Muscle layer of colon (tissue), 2 donors: ENCODE results near the gene FOXK2.
"Not testable (repeated sequence)": the region's sequence is repeated elsewhere in the genome, so short reads cannot be mapped to it uniquely, and the experiment has no call there.

ENCODE experiments used
- H3K27ac ChIP-seq: one replicate; pipeline ENCODE4 v1.7.0; 2013; ENCODE audit warnings: low read depth, mild to moderate bottlenecking, low read length, moderate library complexity
- H3K27me3 ChIP-seq, 2 donors: one replicate each; pipeline ENCODE4 v1.7.0; 2013; ENCODE audit warnings: low read length in 2 of 2, mild to moderate bottlenecking in 2 of 2; ENCODE audit not compliant: insufficient read depth in 2 of 2, control insufficient read depth in 1 of 2
- H3K36me3 ChIP-seq: one replicate; pipeline ENCODE4 v1.7.0; 2013; ENCODE audit warnings: mild to moderate bottlenecking, low read length; ENCODE audit not compliant: insufficient read depth
- H3K4me1 ChIP-seq: one replicate; pipeline ENCODE4 v1.7.0; 2013; ENCODE audit warnings: mild to moderate bottlenecking, low read length; ENCODE audit not compliant: insufficient read depth
- H3K4me3 ChIP-seq, 2 donors: one replicate each; pipeline ENCODE4 v1.7.0; 2013; ENCODE audit warnings: low read length in 2 of 2, low read depth in 1 of 2, mild to moderate bottlenecking in 1 of 2, moderate library complexity in 1 of 2
- H3K9ac ChIP-seq: one replicate; pipeline ENCODE4 v1.7.0; 2013; ENCODE audit warnings: low read length
- H3K9me3 ChIP-seq: one replicate; pipeline ENCODE4 v1.7.0; 2013; ENCODE audit warnings: mild to moderate bottlenecking, low read length
- donor health status: abdominal sarcoma.
- donor health status: Adenocarcinoma of cecum.

The FOXK2 gene

GRCh38 chr17:82519971-82520903, 705 bp downstream of the FOXK2 start:
- Histone ChIP-seq H3K36me3 (no peaks in the 10 kb centered on the region), H3K4me3 (peak overlapping the region; percentile 71 to 81), H3K9me3 (no peaks in the 10 kb centered on the region), H3K27me3 (no peaks in the 10 kb centered on the region), H3K9ac (peak overlapping the region; percentile 58), H3K4me1 (peaks cover 8% of the 10 kb centered on the region), H3K27ac (peak overlapping the region; percentile 76)

- Histone ChIP-seq H3K27ac (no peak overlapping the region), H3K4me3 (no peak overlapping the region), H3K36me3 (no peaks in the 10 kb centered on the region), H3K4me1 (peaks cover 44% of the 10 kb centered on the region), H3K27me3 (no peaks in the 10 kb centered on the region), H3K9ac (no peak overlapping the region), H3K9me3 (no peaks in the 10 kb centered on the region)
These were observed 5.0 kb downstream of the FOXK2 start for GRCh38 chr17:82524540-82524939.

- H3K36me3 ChIP-seq, result no peaks in the 10 kb centered on the region
- no peak overlapping the region for H3K9ac ChIP-seq
- H3K9me3 ChIP-seq, result no peaks in the 10 kb centered on the region
- H3K4me3 ChIP-seq, result no peak overlapping the region
- H3K27me3 ChIP-seq, result no peaks in the 10 kb centered on the region
- H3K4me1 ChIP-seq, result peaks cover 52% of the 10 kb centered on the region
- H3K27ac ChIP-seq, result no peak overlapping the region
These were observed 6.2 kb downstream of the FOXK2 start for GRCh38 chr17:82525712-82526111.

- peaks cover 61% of the 10 kb centered on the region for H3K4me1 ChIP-seq
- H3K9ac ChIP-seq, result no peak overlapping the region
- H3K27ac ChIP-seq, result peak overlapping the region; percentile 81
- H3K4me3 ChIP-seq, result no peak overlapping the region
- no peaks in the 10 kb centered on the region for H3K9me3 ChIP-seq
- no peaks in the 10 kb centered on the region for H3K36me3 ChIP-seq
- no peaks in the 10 kb centered on the region for H3K27me3 ChIP-seq
These were observed 8.4 kb downstream of the FOXK2 start for GRCh38 chr17:82527898-82528297.

- Histone ChIP-seq H3K4me1 (peaks cover 61% of the 10 kb centered on the region), H3K27me3 (no peaks in the 10 kb centered on the region), H3K4me3 (peak overlapping the region in 1 of 2 donors; percentile 32), H3K27ac (peak overlapping the region; percentile 81), H3K36me3 (no peaks in the 10 kb centered on the region), H3K9ac (no peak overlapping the region), H3K9me3 (no peaks in the 10 kb centered on the region)
These were observed 9.1 kb downstream of the FOXK2 start for GRCh38 chr17:82528484-82529265.

GRCh38 chr17:82529914-82530300, 10.4 kb downstream of the FOXK2 start:
- no peak overlapping the region for H3K4me3 ChIP-seq
- peaks cover 63% of the 10 kb centered on the region for H3K4me1 ChIP-seq
- no peaks in the 10 kb centered on the region for H3K27me3 ChIP-seq
- H3K9me3 ChIP-seq, result no peaks in the 10 kb centered on the region
- H3K36me3 ChIP-seq, result no peaks in the 10 kb centered on the region
- H3K9ac ChIP-seq, result no peak overlapping the region
- peak overlapping the region; percentile 81 for H3K27ac ChIP-seq

GRCh38 chr17:82531431-82531881, 11.9 kb downstream of the FOXK2 start:
- Histone ChIP-seq H3K9me3 (no peaks in the 10 kb centered on the region), H3K4me3 (no peak overlapping the region), H3K27me3 (no peaks in the 10 kb centered on the region), H3K4me1 (peaks cover 65% of the 10 kb centered on the region), H3K9ac (peak overlapping the region; percentile 20), H3K36me3 (no peaks in the 10 kb centered on the region), H3K27ac (no peak overlapping the region)

- peaks cover 66% of the 10 kb centered on the region for H3K4me1 ChIP-seq
- H3K9ac ChIP-seq, result no peak overlapping the region
- no peak overlapping the region for H3K27ac ChIP-seq
- no peaks in the 10 kb centered on the region for H3K9me3 ChIP-seq
- H3K27me3 ChIP-seq, result no peaks in the 10 kb centered on the region
- H3K36me3 ChIP-seq, result no peaks in the 10 kb centered on the region
- H3K4me3 ChIP-seq, result no peak overlapping the region
These were observed 14.9 kb downstream of the FOXK2 start for GRCh38 chr17:82534401-82534812.

- Histone ChIP-seq H3K4me1 (peaks cover 52% of the 10 kb centered on the region), H3K27me3 (no peaks in the 10 kb centered on the region), H3K36me3 (no peaks in the 10 kb centered on the region), H3K4me3 (peak overlapping the region in 1 of 2 donors; percentile 41), H3K27ac (peak overlapping the region; percentile 77), H3K9ac (peak overlapping the region; percentile 57), H3K9me3 (no peaks in the 10 kb centered on the region)
These were observed 17.1 kb downstream of the FOXK2 start for GRCh38 chr17:82536512-82537201.

- Histone ChIP-seq H3K4me1 (peaks cover 52% of the 10 kb centered on the region), H3K27ac (peak overlapping the region; percentile 77)
- H3K9ac ChIP-seq, H3K9me3 ChIP-seq, H3K36me3 ChIP-seq, H3K4me3 ChIP-seq, H3K27me3 ChIP-seq: not testable (repeated sequence)
These were observed 17.7 kb downstream of the FOXK2 start for GRCh38 chr17:82537228-82537627.

- not testable (repeated sequence) for H3K27ac ChIP-seq, H3K36me3 ChIP-seq, H3K27me3 ChIP-seq, H3K9me3 ChIP-seq, H3K9ac ChIP-seq, H3K4me3 ChIP-seq
- peaks cover 53% of the 10 kb centered on the region for H3K4me1 ChIP-seq
These were observed 19.5 kb downstream of the FOXK2 start for GRCh38 chr17:82539076-82539475.
